ENCODE results near the gene TMEM139. TPM values are rescaled to one million over a fixed set of nuclear protein-coding genes. Genes with fewer than 3 reads are reported as not detected.

Gene TMEM139
- total RNA-seq, 1 experiment from 2014 or later: 1.5 TPM

DNA sequence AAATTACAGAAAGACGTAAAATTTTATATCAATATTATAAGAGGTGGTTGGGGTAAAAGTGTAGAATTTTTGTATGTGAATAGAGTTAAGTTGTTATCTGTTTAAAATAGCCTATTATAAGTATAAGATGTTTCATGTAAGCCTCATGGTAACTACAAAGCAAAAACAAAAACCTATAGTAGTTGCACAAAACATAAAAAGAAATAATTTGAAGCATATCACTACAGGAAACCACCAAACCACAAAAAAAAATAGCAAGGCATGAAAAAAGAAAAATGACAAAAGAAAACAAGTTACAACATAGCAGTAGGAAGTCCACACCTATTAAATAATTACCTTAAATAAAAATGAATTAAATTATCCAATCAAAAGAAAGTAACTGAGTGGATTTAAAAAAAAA lies 33.9 kb upstream of the TMEM139 start (continued):
- TF ChIP-seq, protein P1, sequence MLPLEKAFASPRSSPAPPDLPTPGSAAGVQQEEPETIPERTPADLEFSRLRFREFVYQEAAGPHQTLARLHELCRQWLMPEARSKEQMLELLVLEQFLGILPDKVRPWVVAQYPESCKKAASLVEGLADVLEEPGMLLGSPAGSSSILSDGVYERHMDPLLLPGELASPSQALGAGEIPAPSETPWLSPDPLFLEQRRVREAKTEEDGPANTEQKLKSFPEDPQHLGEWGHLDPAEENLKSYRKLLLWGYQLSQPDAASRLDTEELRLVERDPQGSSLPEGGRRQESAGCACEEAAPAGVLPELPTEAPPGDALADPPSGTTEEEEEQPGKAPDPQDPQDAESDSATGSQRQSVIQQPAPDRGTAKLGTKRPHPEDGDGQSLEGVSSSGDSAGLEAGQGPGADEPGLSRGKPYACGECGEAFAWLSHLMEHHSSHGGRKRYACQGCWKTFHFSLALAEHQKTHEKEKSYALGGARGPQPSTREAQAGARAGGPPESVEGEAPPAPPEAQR (CRISPR knock-in tag; IDR thresholded peaks at IDR 0.05): no peak

DNA sequence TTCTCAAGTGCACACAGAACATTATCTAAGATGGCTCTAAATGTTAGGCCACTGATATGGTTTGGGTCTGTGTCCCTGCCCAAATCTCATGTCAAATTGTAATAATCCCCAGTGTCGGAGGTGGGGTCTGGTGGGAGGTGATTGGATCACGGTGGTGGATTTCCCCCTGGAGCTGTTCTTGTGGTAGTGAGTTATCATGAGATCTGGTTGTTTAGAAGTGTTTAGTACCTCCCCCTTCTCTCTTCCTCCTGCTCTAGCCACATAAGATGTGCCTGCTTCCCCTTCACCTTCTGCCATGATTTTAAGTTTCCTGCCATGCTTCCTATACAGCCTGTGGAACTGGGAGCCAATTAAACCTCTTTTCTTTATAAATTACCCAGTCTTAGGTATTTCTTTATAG lies 32.8 kb upstream of the TMEM139 start:
- ATAC-seq (no peak), DNase-seq (ENCODE audit: low spot score) (no peak)
- no peak overlapping the region for H3K4me3 Mint-ChIP-seq
- H3K4me1 Mint-ChIP-seq: no peaks in the 10 kb centered on the region
- H3K9me3 Mint-ChIP-seq: peaks cover 11% of the 10 kb centered on the region; the same call in 1 of the 2 replicates
- no peak overlapping the region for H3K27ac Mint-ChIP-seq
- ChIA-PET POLR2A (no interaction called here), CTCF (interaction anchor here (1.0 to 1.2 kb wide), 2 partner anchors 37 to 47 kb away, joined by 3 read pairs; no protein-coding TSS in a partner anchor)
- no peaks in the 10 kb centered on the region for H3K36me3 Mint-ChIP-seq
- TF ChIP-seq E2F4 (CRISPR knock-in tag; IDR thresholded peaks at IDR 0.05; ENCODE audit: borderline replicate concordance, low read depth): no peak
- no peak for TF ChIP-seq RORB (CRISPR knock-in tag; IDR thresholded peaks at IDR 0.05)
- TF ChIP-seq EMX1 (CRISPR knock-in tag; IDR thresholded peaks at IDR 0.05): no peak
- TF ChIP-seq JAZF1 (CRISPR knock-in tag; IDR thresholded peaks at IDR 0.05): no peak
- TF ChIP-seq USF1 (CRISPR knock-in tag; IDR thresholded peaks at IDR 0.05): no peak
- TF ChIP-seq ETV6 (CRISPR knock-in tag; IDR thresholded peaks at IDR 0.05): no peak
- TF ChIP-seq NR3C1 (CRISPR knock-in tag; conservative IDR thresholded peaks at IDR 0.05; ENCODE audit: low read depth): no peak
- TF ChIP-seq, protein P2, sequence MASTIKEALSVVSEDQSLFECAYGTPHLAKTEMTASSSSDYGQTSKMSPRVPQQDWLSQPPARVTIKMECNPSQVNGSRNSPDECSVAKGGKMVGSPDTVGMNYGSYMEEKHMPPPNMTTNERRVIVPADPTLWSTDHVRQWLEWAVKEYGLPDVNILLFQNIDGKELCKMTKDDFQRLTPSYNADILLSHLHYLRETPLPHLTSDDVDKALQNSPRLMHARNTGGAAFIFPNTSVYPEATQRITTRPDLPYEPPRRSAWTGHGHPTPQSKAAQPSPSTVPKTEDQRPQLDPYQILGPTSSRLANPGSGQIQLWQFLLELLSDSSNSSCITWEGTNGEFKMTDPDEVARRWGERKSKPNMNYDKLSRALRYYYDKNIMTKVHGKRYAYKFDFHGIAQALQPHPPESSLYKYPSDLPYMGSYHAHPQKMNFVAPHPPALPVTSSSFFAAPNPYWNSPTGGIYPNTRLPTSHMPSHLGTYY (CRISPR knock-in tag; IDR thresholded peaks at IDR 0.05): no peak
- TF ChIP-seq, protein P3, sequence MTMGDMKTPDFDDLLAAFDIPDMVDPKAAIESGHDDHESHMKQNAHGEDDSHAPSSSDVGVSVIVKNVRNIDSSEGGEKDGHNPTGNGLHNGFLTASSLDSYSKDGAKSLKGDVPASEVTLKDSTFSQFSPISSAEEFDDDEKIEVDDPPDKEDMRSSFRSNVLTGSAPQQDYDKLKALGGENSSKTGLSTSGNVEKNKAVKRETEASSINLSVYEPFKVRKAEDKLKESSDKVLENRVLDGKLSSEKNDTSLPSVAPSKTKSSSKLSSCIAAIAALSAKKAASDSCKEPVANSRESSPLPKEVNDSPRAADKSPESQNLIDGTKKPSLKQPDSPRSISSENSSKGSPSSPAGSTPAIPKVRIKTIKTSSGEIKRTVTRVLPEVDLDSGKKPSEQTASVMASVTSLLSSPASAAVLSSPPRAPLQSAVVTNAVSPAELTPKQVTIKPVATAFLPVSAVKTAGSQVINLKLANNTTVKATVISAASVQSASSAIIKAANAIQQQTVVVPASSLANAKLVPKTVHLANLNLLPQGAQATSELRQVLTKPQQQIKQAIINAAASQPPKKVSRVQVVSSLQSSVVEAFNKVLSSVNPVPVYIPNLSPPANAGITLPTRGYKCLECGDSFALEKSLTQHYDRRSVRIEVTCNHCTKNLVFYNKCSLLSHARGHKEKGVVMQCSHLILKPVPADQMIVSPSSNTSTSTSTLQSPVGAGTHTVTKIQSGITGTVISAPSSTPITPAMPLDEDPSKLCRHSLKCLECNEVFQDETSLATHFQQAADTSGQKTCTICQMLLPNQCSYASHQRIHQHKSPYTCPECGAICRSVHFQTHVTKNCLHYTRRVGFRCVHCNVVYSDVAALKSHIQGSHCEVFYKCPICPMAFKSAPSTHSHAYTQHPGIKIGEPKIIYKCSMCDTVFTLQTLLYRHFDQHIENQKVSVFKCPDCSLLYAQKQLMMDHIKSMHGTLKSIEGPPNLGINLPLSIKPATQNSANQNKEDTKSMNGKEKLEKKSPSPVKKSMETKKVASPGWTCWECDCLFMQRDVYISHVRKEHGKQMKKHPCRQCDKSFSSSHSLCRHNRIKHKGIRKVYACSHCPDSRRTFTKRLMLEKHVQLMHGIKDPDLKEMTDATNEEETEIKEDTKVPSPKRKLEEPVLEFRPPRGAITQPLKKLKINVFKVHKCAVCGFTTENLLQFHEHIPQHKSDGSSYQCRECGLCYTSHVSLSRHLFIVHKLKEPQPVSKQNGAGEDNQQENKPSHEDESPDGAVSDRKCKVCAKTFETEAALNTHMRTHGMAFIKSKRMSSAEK (CRISPR knock-in tag; IDR thresholded peaks at IDR 0.05; ENCODE audit: borderline replicate concordance): no peak
- TF ChIP-seq FOXJ3 (CRISPR knock-in tag; IDR thresholded peaks at IDR 0.05; ENCODE audit: borderline replicate concordance): no peak
- TF ChIP-seq CBFB (CRISPR knock-in tag; IDR thresholded peaks at IDR 0.05; ENCODE audit: low read depth): no peak
- H3K27me3 Mint-ChIP-seq (ENCODE audit: low read depth): peaks cover 4% of the 10 kb centered on the region; the same call in 1 of the 2 replicates

GRCh38 chr7:143255564-143255963 lies 29.2 kb upstream of the TMEM139 start:
- DNase-seq (ENCODE audit: low spot score): no peak
- no peak for ATAC-seq
- Mint-ChIP-seq H3K4me3 (no peak overlapping the region), H3K9me3 (peaks cover 11% of the 10 kb centered on the region; the same call in 1 of the 2 replicates), H3K4me1 (no peaks in the 10 kb centered on the region), H3K27ac (no peak overlapping the region), H3K36me3 (no peaks in the 10 kb centered on the region), H3K27me3 (ENCODE audit: low read depth) (no peaks in the 10 kb centered on the region; the same call in 1 of the 2 replicates)
- POLR2A ChIA-PET: no interaction called here
- CTCF ChIA-PET: interaction anchor here (2.2 to 2.6 kb wide), 2 partner anchors 15 to 41 kb away, joined by 7 to 13 read pairs; no protein-coding TSS in a partner anchor
- TF ChIP-seq OVOL2 (CRISPR knock-in tag; IDR thresholded peaks at IDR 0.05; ENCODE audit: borderline replicate concordance): no peak
- TF ChIP-seq ZNF219 (CRISPR knock-in tag; IDR thresholded peaks at IDR 0.05; ENCODE audit: borderline replicate concordance): no peak
- TF ChIP-seq ZNF396 (CRISPR knock-in tag; IDR thresholded peaks at IDR 0.05; ENCODE audit: borderline replicate concordance): no peak
- TF ChIP-seq TP53 (CRISPR knock-in tag; IDR thresholded peaks at IDR 0.05): no peak
- no peak for TF ChIP-seq ARID4B (CRISPR knock-in tag; IDR thresholded peaks at IDR 0.05; ENCODE audit: borderline replicate concordance)
- no peak for TF ChIP-seq ZNF317 (CRISPR knock-in tag; IDR thresholded peaks at IDR 0.05; ENCODE audit: borderline replicate concordance, low read depth)
- no peak for TF ChIP-seq CDX4 (CRISPR knock-in tag; IDR thresholded peaks at IDR 0.05; ENCODE audit: borderline replicate concordance)
